OCI-LY7 (cell line): Measurements from ENCODE around the gene GRM5. TPM values are rescaled to one million over a fixed set of nuclear protein-coding genes. Genes with fewer than 3 reads are reported as not detected.
"Not testable (repeated sequence)": the region's sequence is repeated elsewhere in the genome, so short reads cannot be mapped to it uniquely, and the experiment has no call there.

Experiments used
- BruUV-seq: library from RNA; stranded (reverse); fragments of 400-500 nt; replicated peaks from 2 replicates; lab custom pipeline; 2021; lab: Mats Ljungman, UMichigan
- CTCF ChIA-PET: fragments of 300-600 bp; sonication (Branson Sonifier 250); formaldehyde crosslinking; loops from one replicate; lab custom pipeline; 2022; ENCODE audit warnings: antibody characterized with exemption; ENCODE audit not compliant: unreplicated experiment; lab: Charles Lee
- POLR2A ChIA-PET: fragments of 300-600 bp; sonication (Branson Sonifier 250); formaldehyde crosslinking; loops from one replicate; lab custom pipeline; 2022; ENCODE audit warnings: antibody characterized with exemption; lab: Charles Lee
- DNase-seq: peaks from one replicate; pipeline ENCODE4 v3.0.0-alpha.2; 2015; ENCODE audit warnings: low spot score
- H2AFZ ChIP-seq: fragments of 200-600 bp; sonication (generic), shearing (Covaris generic); 2 replicates; pipeline ENCODE4 v1.6.1; 2014; ENCODE audit warnings: mild to moderate bottlenecking, antibody characterized with exemption, low read length, moderate library complexity
- H3K27ac ChIP-seq: fragments of 200-600 bp; sonication (generic); 2 replicates; pipeline ENCODE4 v1.5.1; 2014; ENCODE audit warnings: mixed run types, low read depth, mild to moderate bottlenecking, moderate library complexity, low read length, inconsistent platforms; ENCODE audit not compliant: poor library complexity, severe bottlenecking
- H3K36me3 ChIP-seq: fragments of 200-600 bp; sonication (generic); 2 replicates; pipeline ENCODE4 v1.6.1; 2014; ENCODE audit warnings: mild to moderate bottlenecking, antibody characterized with exemption, low read length, moderate library complexity, mixed read lengths; ENCODE audit not compliant: insufficient read depth
- H3K4me1 ChIP-seq: fragments of 200-600 bp; sonication (generic); 2 replicates; pipeline ENCODE4 v1.5.1; 2014; ENCODE audit warnings: mild to moderate bottlenecking, low read length; ENCODE audit not compliant: insufficient read depth, poor library complexity, severe bottlenecking
- H3K4me2 ChIP-seq: fragments of 200-600 bp; sonication (generic); 2 replicates; pipeline ENCODE4 v1.6.1; 2014; ENCODE audit warnings: mild to moderate bottlenecking, low read length
- H3K4me3 ChIP-seq: fragments of 200-600 bp; sonication (generic); 2 replicates; pipeline ENCODE4 v1.5.1; 2014; ENCODE audit warnings: mild to moderate bottlenecking, low read depth, low read length; ENCODE audit not compliant: poor library complexity, severe bottlenecking
- H3K79me2 ChIP-seq: fragments of 200-600 bp; sonication (generic); 2 replicates; pipeline ENCODE4 v1.6.1; 2016; ENCODE audit warnings: low read depth, mild to moderate bottlenecking, low read length, moderate library complexity, mixed read lengths; ENCODE audit not compliant: insufficient read depth
- H3K9me2 ChIP-seq: fragments of 200-600 bp; sonication (generic); 2 replicates; pipeline ENCODE4 v1.6.1; 2016; ENCODE audit warnings: mild to moderate bottlenecking, low read length, mixed read lengths; ENCODE audit not compliant: insufficient read depth
- H3K9me3 ChIP-seq: fragments of 200-600 bp; sonication (generic); 2 replicates; pipeline ENCODE4 v1.6.1; 2014; ENCODE audit warnings: mild to moderate bottlenecking, mixed run types, low read length, mixed read lengths
- H4K20me1 ChIP-seq: fragments of 200-600 bp; sonication (generic); 2 replicates; pipeline ENCODE4 v1.6.1; 2014; ENCODE audit warnings: mild to moderate bottlenecking, antibody characterized with exemption, low read length, moderate library complexity, mixed read lengths; ENCODE audit not compliant: insufficient read depth
- EZH2phosphoT487 ChIP-seq: fragments of 200-600 bp; sonication (generic); IDR thresholded peaks from 2 replicates; pipeline ENCODE4 v1.6.1; 2018; ENCODE audit warnings: low read depth, borderline replicate concordance, mild to moderate bottlenecking, mixed run types, antibody characterized with exemption, low read length, moderate library complexity, mixed read lengths
- intact Hi-C: fragments of 100-400 bp; cut with micrococcal nuclease; formaldehyde crosslinking; loops from one replicate; pipeline ENCODE4 v1.10.0; 2022; ENCODE audit not compliant: unreplicated experiment
- total RNA-seq, 2 experiments: library from RNA; depleted of rRNA in 1 of 2; stranded (reverse); fragments of >200 nt in 1 of 2; shearing (Covaris generic) in 1 of 2; gene quantifications; 2 replicates each; pipeline ENCODE4 v1.2.3, GENCODE V29; 2014 to 2022
- TF ChIP-seq, protein P1 (sequence below): fragments of 200-600 bp; sonication (generic); conservative IDR thresholded peaks from 2 replicates; pipeline ENCODE4 v1.5.1; 2014; ENCODE audit warnings: mild to moderate bottlenecking, antibody characterized with exemption, low read length, moderate library complexity, mixed read lengths

The GRM5 gene
- total RNA-seq, 2 experiments from 2014 or later = not detected

DNA sequence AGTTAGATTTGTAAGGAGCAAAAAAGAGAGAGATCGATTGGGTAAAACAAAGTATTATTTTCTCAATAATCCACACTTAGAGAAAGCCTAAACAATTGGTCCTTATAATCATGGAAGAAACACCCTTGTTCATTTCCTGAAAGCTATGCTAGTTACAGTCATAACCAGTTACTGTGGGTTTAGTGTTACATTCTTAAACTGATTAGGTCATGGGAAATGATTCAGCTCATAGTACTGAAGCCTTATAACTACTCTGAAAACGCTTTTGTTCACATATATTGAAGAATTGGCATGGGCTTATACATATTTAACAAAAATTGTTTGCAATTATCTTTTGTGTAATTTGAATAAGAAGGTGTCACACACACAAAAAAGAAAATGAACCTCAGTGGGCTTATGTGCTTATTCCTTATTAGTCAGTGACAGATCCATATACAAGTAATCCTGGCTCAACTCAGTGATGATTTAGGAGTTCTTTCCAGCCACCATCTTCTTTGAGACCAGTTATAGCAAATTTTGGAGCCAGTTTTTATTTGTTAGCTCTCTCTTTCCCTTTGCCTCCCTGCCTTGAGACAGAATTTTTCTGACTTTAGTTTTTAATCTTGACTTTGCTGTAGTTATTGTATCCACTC lies 529.8 kb downstream of the GRM5 start:
- TF ChIP-seq EZH2phosphoT487 = no peak
- TF ChIP-seq, protein P1, sequence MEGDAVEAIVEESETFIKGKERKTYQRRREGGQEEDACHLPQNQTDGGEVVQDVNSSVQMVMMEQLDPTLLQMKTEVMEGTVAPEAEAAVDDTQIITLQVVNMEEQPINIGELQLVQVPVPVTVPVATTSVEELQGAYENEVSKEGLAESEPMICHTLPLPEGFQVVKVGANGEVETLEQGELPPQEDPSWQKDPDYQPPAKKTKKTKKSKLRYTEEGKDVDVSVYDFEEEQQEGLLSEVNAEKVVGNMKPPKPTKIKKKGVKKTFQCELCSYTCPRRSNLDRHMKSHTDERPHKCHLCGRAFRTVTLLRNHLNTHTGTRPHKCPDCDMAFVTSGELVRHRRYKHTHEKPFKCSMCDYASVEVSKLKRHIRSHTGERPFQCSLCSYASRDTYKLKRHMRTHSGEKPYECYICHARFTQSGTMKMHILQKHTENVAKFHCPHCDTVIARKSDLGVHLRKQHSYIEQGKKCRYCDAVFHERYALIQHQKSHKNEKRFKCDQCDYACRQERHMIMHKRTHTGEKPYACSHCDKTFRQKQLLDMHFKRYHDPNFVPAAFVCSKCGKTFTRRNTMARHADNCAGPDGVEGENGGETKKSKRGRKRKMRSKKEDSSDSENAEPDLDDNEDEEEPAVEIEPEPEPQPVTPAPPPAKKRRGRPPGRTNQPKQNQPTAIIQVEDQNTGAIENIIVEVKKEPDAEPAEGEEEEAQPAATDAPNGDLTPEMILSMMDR = no peak
- Histone ChIP-seq H3K4me1 (no peaks in the 10 kb centered on the region), H3K4me3 (no peak overlapping the region), H3K4me2 (no peak overlapping the region), H3K79me2 (no peaks in the 10 kb centered on the region), H3K36me3 (no peaks in the 10 kb centered on the region), H3K9me3 (no peaks in the 10 kb centered on the region), H2AFZ (no peak overlapping the region), H3K27ac (no peak overlapping the region), H4K20me1 (no peaks in the 10 kb centered on the region), H3K9me2 (no peaks in the 10 kb centered on the region)
- DNase-seq = no peak
- CTCF ChIA-PET = no interaction called here
- intact Hi-C loops = no loop called here
- POLR2A ChIA-PET = interaction anchor here (0.6 kb wide), 2 partner anchors 572 to 1597 kb away, joined by 3 read pairs; no protein-coding TSS in a partner anchor
- no TSS peak for BruUV-seq

DNA sequence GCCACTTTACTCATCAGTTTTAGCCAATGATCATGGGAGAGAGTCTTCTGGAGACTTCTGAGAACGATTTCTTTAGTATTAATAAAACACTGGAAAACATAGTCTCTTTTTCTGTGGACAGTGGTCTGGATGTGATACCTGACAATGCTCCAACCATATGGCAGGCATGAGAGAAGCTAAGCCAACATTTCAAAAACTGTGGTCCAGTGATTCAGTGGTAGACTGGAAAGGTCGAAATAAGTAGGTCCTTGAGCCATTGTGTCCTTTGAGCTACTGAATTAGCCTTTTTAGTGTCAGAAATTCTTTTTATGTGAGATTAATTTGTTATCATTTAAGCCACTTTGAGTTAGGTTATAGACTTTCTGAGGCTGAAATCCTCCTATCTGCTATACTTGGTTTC lies 530.5 kb downstream of the GRM5 start:
- H3K79me2 ChIP-seq = no peaks in the 10 kb centered on the region
- CTCF ChIA-PET = no interaction called here
- TF ChIP-seq EZH2phosphoT487 = no peak
- no peaks in the 10 kb centered on the region for H3K9me3 ChIP-seq
- H3K4me3 ChIP-seq = no peak overlapping the region
- H4K20me1 ChIP-seq = no peaks in the 10 kb centered on the region
- POLR2A ChIA-PET = interaction anchor here (0.6 kb wide), 1 partner anchor 572 kb away, joined by 3 read pairs; no protein-coding TSS in a partner anchor
- no peak overlapping the region for H3K27ac ChIP-seq
- no peaks in the 10 kb centered on the region for H3K4me1 ChIP-seq
- no peak overlapping the region for H2AFZ ChIP-seq
- no peaks in the 10 kb centered on the region for H3K36me3 ChIP-seq
- no TSS peak for BruUV-seq
- H3K4me2 ChIP-seq = no peak overlapping the region
- intact Hi-C loops = no loop called here
- H3K9me2 ChIP-seq = no peaks in the 10 kb centered on the region
- no peak for DNase-seq

DNA sequence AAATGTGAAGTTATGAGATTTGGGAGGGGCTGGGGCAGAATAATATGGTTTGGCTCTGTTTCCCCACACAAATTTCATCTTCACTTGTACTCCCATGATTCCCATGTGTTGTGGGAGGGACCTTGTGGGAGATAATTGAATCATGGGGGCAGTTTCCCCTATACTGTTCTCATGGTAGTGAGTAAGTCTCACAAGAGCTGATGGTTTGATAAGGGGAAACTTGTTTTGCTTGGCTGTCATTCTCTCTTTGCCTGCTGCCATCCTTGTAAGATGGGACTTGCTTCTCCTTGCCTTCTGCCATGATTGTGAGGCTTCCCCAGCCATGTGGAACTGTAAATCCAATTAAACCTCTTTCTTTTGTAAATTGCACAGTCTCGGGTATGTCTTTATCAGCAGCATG lies 531.1 kb downstream of the GRM5 start:
- H3K4me2 ChIP-seq, intact Hi-C loops, H4K20me1 ChIP-seq, H3K4me1 ChIP-seq, H3K9me3 ChIP-seq, H3K36me3 ChIP-seq, POLR2A ChIA-PET, H3K79me2 ChIP-seq, DNase-seq, H2AFZ ChIP-seq, CTCF ChIA-PET, H3K4me3 ChIP-seq, BruUV-seq, H3K9me2 ChIP-seq, H3K27ac ChIP-seq: not testable (repeated sequence)
